B cell (primary cell): ENCODE measurements around the gene GSTM5. TPM values are rescaled to one million over a fixed set of nuclear protein-coding genes. Genes with fewer than 3 reads are reported as not detected.

Source experiments
- ATAC-seq: fragments of 200-7000 bp; cut with Tn5 transposase; one replicate; pipeline ENCODE4 v1.10.0; 2021; ENCODE audit warnings: low read depth, mild to moderate bottlenecking, moderate number of reproducible peaks, moderate library complexity
- CTCF ChIA-PET: fragments of 350-600 bp; sonication (Branson Sonifier 250); formaldehyde crosslinking; loops from one replicate; lab custom pipeline; 2021; ENCODE audit warnings: antibody characterized with exemption, inconsistent platforms; lab: Charles Lee
- POLR2A ChIA-PET: fragments of 350-600 bp; sonication (Branson Sonifier 250); formaldehyde crosslinking; loops from one replicate; lab custom pipeline; 2021; ENCODE audit warnings: antibody characterized with exemption; lab: Charles Lee
- DNase-seq: peaks from one replicate; pipeline ENCODE4 v3.0.0; 2013
- H2AFZ ChIP-seq: 2 replicates; pipeline ENCODE4 v1.6.1; 2012; ENCODE audit warnings: mild to moderate bottlenecking, low read depth, low read length; ENCODE audit not compliant: insufficient read depth, poor library complexity, severe bottlenecking
- H3K27ac ChIP-seq, 2 donors: 1 replicate in 1 of 2; 2 replicates in 1 of 2; pipeline ENCODE4 v1.5.1; 2012 to 2013; ENCODE audit warnings: low read length in 2 of 2, mild to moderate bottlenecking in 2 of 2, moderate library complexity in 1 of 2
- H3K27me3 ChIP-seq, 4 experiments: fragments of 200-600 bp in 1 of 4; sonication (generic) in 1 of 4; replicated peaks in 1 of 4; 1 replicate in 2 of 4; 2 replicates in 2 of 4; pipeline versions ENCODE4 v1.6.1 to v1.7.0; 2013 to 2016; ENCODE audit warnings: low read length in 3 of 4, mild to moderate bottlenecking in 2 of 4, mixed read lengths in 1 of 4, moderate library complexity in 1 of 4; ENCODE audit not compliant: insufficient read depth in 4 of 4, control insufficient read depth in 3 of 4; ENCODE audit errors: control extremely low read depth in 1 of 4
- H3K36me3 ChIP-seq, 2 experiments: replicated peaks in 1 of 2; 1 replicate in 1 of 2; 2 replicates in 1 of 2; pipeline versions ENCODE4 v1.6.1 to v1.7.1; 2013; ENCODE audit warnings: low read length in 1 of 2; ENCODE audit not compliant: insufficient read depth in 2 of 2, control insufficient read depth in 1 of 2; ENCODE audit errors: control extremely low read depth in 1 of 2, extremely low read depth in 1 of 2
- H3K4me1 ChIP-seq, 2 donors: fragments of 200-600 bp in 1 of 2; sonication (generic) in 1 of 2; 1 replicate in 1 of 2; 2 replicates in 1 of 2; pipeline versions ENCODE4 v1.5.1 to v1.6.1; 2013 to 2017; ENCODE audit warnings: low read length in 2 of 2; ENCODE audit not compliant: control insufficient read depth in 2 of 2, insufficient read depth in 2 of 2
- H3K4me2 ChIP-seq: replicated peaks from 2 replicates; pipeline ENCODE3; 2012; ENCODE audit warnings: mild to moderate bottlenecking, low read depth, low read length; ENCODE audit not compliant: poor library complexity, severe bottlenecking
- H3K4me3 ChIP-seq, 5 experiments: fragments of 200-600 bp in 1 of 5; sonication (generic) in 1 of 5; 1 replicate in 3 of 5; 2 replicates in 2 of 5; pipeline versions ENCODE4 v1.5.1 to v1.7.0; 2011 to 2016; ENCODE audit warnings: low read length in 4 of 5, mild to moderate bottlenecking in 4 of 5, low read depth in 2 of 5, control low read depth in 1 of 5, moderate library complexity in 1 of 5; ENCODE audit not compliant: insufficient read depth in 1 of 5; ENCODE audit errors: control extremely low read depth in 1 of 5, extremely low read depth in 1 of 5
- H3K79me2 ChIP-seq: fragments of 200-600 bp; sonication (generic); one replicate; pipeline ENCODE4 v1.6.0; 2016; ENCODE audit warnings: low read length; ENCODE audit not compliant: control insufficient read depth, insufficient read depth
- H3K9ac ChIP-seq: fragments of 200-600 bp; sonication (generic); 2 replicates; pipeline ENCODE4 v1.6.1; 2017; ENCODE audit warnings: mild to moderate bottlenecking, low read length, moderate library complexity
- H3K9me3 ChIP-seq, 3 donors: one replicate each; pipeline versions ENCODE4 v1.6.1 to v1.7.1; 2013; ENCODE audit warnings: low read length in 2 of 3; ENCODE audit not compliant: control insufficient read depth in 2 of 3, insufficient read depth in 1 of 3; ENCODE audit errors: control extremely low read depth in 1 of 3
- H4K20me1 ChIP-seq: 2 replicates; pipeline ENCODE4 v1.6.0; 2012; ENCODE audit warnings: mild to moderate bottlenecking, low read length; ENCODE audit not compliant: insufficient read depth, control insufficient read depth, poor library complexity, severe bottlenecking
- H3K27ac Mint-ChIP-seq: one replicate; pipeline ENCODE4 v1.8.0; 2021; ENCODE audit warnings: mixed read lengths
- H3K27me3 Mint-ChIP-seq: one replicate; pipeline ENCODE4 v1.8.0; 2021; ENCODE audit warnings: mixed read lengths
- H3K4me1 Mint-ChIP-seq: one replicate; pipeline ENCODE4 v1.8.0; 2021; ENCODE audit warnings: mixed read lengths
- H3K4me3 Mint-ChIP-seq: one replicate; pipeline ENCODE4 v1.8.0; 2021; ENCODE audit warnings: mixed read lengths
- H3K9me3 Mint-ChIP-seq: one replicate; pipeline ENCODE4 v1.8.0; 2022; ENCODE audit warnings: mixed read lengths; ENCODE audit not compliant: insufficient read depth
- EZH2 ChIP-seq: IDR thresholded peaks from 2 replicates; pipeline ENCODE4 v1.6.1; 2012; ENCODE audit warnings: borderline replicate concordance, low read depth, mild to moderate bottlenecking, moderate library complexity, low read length; ENCODE audit not compliant: insufficient read depth, poor library complexity, severe bottlenecking
- WGBS: methylation state at CpG from one replicate; pipeline ENCODE4 v1.1.5; 2013; ENCODE audit warnings: missing lambda C conversion rate; ENCODE audit not compliant: insufficient coverage; 5-methylcytosine and 5-hydroxymethylcytosine counted together
- intact Hi-C: fragments of 100-400 bp; cut with micrococcal nuclease; formaldehyde crosslinking; loops from one replicate; pipeline ENCODE4 v1.10.0; 2022
- polyA plus RNA-seq: library from polyadenylated mRNA; depleted of rRNA; stranded (reverse); fragments of >200 nt; gene quantifications from 2 replicates; pipeline ENCODE4 v1.2.3, GENCODE V29; 2012
- total RNA-seq, 2 donors: library from RNA; stranded (reverse); fragments of 120-200 nt in 1 of 2; gene quantifications; 1 replicate in 1 of 2; 2 replicates in 1 of 2; pipeline versions ENCODE4 v1.2.3 to v1.2.4, GENCODE V29; 2013 to 2022
- TF ChIP-seq, protein P1 (sequence below): fragments of 200-600 bp; IDR thresholded peaks from one replicate; pipeline ENCODE4 v1.8.0; 2022; ENCODE audit warnings: antibody characterized with exemption, mild to moderate bottlenecking

GSTM5 gene
- total and polyA plus RNA-seq, 2 donors (not counting 1 experiment from before 2014, with no cell fraction given) = 0.07 TPM; not detected in 1

DNA sequence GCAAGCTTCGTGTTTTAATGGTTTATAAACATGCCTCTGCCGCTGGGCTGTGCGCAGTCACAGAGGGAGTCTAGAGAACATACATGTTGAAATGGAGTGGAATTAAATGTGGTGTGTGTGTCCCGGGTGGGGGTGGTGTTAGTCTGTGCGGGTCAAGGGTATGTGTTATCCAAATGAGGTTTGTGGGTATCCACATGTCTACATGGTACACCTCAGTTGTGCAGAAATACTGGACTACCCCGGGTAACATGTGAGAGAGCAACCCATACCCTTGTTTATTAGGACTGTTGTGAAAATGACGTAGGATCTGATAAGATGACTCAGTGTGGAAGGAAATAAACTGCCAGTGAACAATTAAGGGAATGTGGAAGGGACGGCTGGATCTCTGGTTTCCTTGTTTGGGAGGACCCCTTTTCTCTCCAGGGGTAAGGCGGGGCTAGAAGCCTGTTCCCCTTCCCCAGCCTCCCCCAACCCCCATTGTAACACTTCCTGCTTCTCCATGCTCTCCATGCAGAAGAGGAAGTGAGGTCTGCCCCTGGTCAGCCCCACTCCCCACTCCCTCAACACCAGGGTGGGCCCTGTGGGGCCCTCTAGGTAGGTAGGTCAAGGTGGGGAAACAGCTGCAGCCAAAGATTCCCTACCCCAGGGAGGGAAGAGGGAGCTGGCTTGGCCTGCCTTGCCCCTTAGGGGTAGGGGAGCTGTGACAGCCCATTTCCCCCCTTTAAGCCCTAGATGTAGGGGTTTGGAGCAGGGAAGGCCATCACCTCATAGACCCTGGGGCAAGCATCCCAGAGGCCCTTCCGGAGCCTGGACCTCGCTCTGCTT lies 51.0 kb downstream of the GSTM5 start:
- H3K27ac Mint-ChIP-seq = no peak overlapping the region
- Histone ChIP-seq H4K20me1 (no peaks in the 10 kb centered on the region), H2AFZ (no peak overlapping the region), H3K79me2 (no peaks in the 10 kb centered on the region), H3K9ac (no peak overlapping the region), H3K4me1 (no peaks in the 10 kb centered on the region), H3K36me3 (no peaks in the 10 kb centered on the region), H3K4me2 (no peak overlapping the region), H3K4me3 (no peak overlapping the region), H3K27me3 (no peaks in the 10 kb centered on the region), H3K27ac (no peak overlapping the region), H3K9me3 (no peaks in the 10 kb centered on the region)
- ChIA-PET CTCF (interaction anchor here (1.2 kb wide), 1 partner anchor 11 kb away, joined by 3 read pairs; no protein-coding TSS in a partner anchor), POLR2A (no interaction called here)
- 87% methylated on average over 7 of the region's 11 CpGs for WGBS
- no peak overlapping the region for H3K4me3 Mint-ChIP-seq
- H3K4me1 Mint-ChIP-seq = no peaks in the 10 kb centered on the region
- no peak for TF ChIP-seq EZH2
- no peaks in the 10 kb centered on the region for H3K9me3 Mint-ChIP-seq
- no peaks in the 10 kb centered on the region for H3K27me3 Mint-ChIP-seq
- no peak for DNase-seq
- intact Hi-C loops = no loop called here
- ATAC-seq = no peak

DNA sequence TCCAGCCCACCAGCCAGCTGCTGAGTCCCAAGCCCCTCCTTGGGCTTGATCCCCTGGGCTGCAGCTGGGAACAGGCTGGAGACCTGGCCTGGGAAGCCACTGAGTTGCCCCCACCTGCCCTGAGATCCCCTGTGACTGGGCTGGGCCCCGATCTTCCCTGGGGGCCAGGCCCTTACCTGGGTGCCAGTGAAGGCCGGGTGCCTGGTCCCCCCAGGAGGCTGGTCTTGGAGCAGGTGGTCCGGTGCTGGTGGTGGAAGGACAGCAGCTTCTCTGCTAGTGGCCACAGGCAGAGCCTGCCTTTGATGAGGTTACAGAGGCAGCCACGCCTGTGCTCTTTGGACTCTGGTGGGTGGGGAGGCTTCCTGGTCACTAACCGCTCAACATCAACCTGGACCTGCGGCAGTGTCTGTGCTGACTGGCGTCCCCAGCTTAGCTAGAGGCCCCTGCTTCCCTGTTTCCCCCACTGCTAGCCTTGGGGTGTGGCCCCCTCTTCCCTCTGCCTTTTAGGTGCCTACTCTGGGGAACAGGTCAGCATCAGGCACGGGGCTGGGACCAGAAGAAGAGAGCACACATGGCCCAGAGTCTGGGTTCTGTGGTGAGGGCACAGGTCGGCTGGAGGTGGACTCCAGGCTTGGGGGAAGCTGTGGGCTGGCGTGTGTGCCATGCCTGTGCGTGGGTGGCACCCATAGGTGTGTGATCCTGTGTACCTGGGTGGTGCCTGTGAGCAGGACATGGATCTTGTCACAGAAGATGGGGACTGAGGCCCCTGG lies 51.8 kb downstream of the GSTM5 start, which contains the start of gene EPS8L3:
Gene EPS8L3, minus strand, starts transcription at position 278 of the 770 bp plus-strand sequence. CDS start 2,174 bp downstream, outside the sequence.
- Histone ChIP-seq H4K20me1 (no peaks in the 10 kb centered on the region), H3K27me3 (no peaks in the 10 kb centered on the region), H3K4me2 (no peak within 1 kb of the TSS), H3K79me2 (no peaks in the 10 kb centered on the region), H3K36me3 (no peaks in the 10 kb centered on the region), H3K4me1 (no peaks in the 10 kb centered on the region), H3K27ac (no peak within 1 kb of the TSS), H3K9ac (no peak within 1 kb of the TSS), H2AFZ (no peak within 1 kb of the TSS), H3K4me3 (no peak within 1 kb of the TSS), H3K9me3 (no peaks in the 10 kb centered on the region)
- WGBS = 79% methylated on average over 10 of the region's 11 CpGs
- Mint-ChIP-seq H3K4me3 (no peak within 1 kb of the TSS), H3K27me3 (no peaks in the 10 kb centered on the region), H3K4me1 (no peaks in the 10 kb centered on the region), H3K27ac (no peak within 1 kb of the TSS), H3K9me3 (no peaks in the 10 kb centered on the region)
- intact Hi-C loops = no loop called here
- ChIA-PET POLR2A (no interaction called here), CTCF (interaction anchor here (0.6 to 1.2 kb wide), 3 partner anchors 11 to 221 kb away, joined by 3 read pairs; partner anchors contain the start of gene AHCYL1)
- DNase-seq = no peak
- TF ChIP-seq EZH2 = no peak
- TF ChIP-seq, protein P1, sequence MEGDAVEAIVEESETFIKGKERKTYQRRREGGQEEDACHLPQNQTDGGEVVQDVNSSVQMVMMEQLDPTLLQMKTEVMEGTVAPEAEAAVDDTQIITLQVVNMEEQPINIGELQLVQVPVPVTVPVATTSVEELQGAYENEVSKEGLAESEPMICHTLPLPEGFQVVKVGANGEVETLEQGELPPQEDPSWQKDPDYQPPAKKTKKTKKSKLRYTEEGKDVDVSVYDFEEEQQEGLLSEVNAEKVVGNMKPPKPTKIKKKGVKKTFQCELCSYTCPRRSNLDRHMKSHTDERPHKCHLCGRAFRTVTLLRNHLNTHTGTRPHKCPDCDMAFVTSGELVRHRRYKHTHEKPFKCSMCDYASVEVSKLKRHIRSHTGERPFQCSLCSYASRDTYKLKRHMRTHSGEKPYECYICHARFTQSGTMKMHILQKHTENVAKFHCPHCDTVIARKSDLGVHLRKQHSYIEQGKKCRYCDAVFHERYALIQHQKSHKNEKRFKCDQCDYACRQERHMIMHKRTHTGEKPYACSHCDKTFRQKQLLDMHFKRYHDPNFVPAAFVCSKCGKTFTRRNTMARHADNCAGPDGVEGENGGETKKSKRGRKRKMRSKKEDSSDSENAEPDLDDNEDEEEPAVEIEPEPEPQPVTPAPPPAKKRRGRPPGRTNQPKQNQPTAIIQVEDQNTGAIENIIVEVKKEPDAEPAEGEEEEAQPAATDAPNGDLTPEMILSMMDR = no peak
- no peak for ATAC-seq
